GM20000 (cell line): ENCODE results near the gene HNRNPDL.
"Not testable (repeated sequence)": the region's sequence is repeated elsewhere in the genome, so short reads cannot be mapped to it uniquely, and the experiment has no call there.

Experiments
- DNase-seq: peaks from one replicate; pipeline ENCODE4 v3.0.0; 2012; ENCODE audit warnings: low spot score
- TF ChIP-seq, protein P1 (sequence below): IDR thresholded peaks from 2 replicates; pipeline ENCODE4 v1.5.1; 2012; ENCODE audit warnings: mild to moderate bottlenecking, control low read depth; ENCODE audit errors: extremely low read depth, missing control alignments

The HNRNPDL gene

DNA sequence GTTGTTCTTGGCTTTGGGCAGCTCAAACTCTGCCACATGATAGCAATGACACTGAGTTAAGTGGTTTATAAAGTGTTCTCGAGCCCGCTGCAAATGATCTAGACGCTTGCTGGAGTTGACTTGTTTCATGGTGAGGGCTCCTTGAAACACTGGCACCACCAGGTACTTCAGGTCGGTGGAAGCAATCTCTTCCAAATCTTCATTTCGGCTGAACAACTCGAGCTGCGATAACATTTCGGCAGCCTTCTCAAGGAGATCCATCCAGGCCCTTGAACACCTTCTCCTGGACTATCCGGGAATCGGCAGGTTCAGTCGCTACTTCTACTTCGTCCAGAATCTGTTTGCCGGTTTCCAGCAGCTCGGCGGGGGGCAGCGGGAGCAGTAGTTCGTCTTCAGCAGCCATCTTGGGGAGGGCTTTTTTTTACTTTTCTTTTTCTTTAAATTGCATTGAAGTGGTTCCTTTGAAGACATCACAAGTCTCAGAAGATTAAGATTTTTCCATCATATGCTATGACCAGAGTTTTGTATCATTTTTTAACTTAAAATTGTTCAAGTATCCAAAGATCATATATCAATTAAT lies 28.0 kb downstream of the HNRNPDL start:
- no peak for DNase-seq
- TF ChIP-seq, protein P1, sequence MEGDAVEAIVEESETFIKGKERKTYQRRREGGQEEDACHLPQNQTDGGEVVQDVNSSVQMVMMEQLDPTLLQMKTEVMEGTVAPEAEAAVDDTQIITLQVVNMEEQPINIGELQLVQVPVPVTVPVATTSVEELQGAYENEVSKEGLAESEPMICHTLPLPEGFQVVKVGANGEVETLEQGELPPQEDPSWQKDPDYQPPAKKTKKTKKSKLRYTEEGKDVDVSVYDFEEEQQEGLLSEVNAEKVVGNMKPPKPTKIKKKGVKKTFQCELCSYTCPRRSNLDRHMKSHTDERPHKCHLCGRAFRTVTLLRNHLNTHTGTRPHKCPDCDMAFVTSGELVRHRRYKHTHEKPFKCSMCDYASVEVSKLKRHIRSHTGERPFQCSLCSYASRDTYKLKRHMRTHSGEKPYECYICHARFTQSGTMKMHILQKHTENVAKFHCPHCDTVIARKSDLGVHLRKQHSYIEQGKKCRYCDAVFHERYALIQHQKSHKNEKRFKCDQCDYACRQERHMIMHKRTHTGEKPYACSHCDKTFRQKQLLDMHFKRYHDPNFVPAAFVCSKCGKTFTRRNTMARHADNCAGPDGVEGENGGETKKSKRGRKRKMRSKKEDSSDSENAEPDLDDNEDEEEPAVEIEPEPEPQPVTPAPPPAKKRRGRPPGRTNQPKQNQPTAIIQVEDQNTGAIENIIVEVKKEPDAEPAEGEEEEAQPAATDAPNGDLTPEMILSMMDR: no peak

DNA sequence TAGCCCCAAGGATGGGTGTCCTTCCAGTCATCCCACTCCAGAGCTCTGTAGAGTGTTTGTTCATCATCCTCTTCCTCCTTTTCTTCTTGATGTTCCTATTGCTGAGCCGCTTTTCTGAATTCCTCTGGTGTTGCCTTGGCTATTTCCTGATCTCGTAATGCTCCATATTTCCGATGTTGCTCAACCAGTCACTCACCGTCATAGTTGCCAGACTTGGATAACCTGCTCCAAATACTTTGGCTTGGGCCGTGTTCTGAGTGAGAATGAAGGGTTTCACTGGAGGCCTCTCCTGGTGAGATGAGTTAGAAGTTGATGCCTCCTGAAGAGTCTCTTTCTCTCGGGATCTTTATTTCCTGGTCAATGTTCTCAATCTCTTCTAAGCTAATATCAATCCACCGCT lies 28.7 kb downstream of the HNRNPDL start:
- DNase-seq: no peak
- TF ChIP-seq, protein P1: no peak

DNA sequence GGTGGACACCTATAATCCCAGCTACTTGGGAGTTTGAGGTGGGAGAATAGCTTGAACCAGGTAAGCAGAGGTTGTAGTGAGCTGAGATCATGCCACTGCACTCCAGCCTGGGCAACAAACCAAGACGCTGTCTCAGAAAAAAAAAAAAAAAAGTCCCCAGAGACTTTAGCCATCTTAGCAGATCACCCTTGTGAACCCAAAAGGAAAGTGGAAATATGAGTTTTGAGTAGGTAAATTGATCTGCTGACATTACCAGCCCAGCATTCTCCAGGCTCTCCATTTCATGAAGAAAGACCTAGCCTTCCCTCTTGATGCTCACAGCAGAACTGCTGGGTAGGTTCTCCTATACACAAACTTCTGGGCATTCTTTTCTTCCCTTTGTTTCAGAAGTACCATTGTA lies 32.0 kb downstream of the HNRNPDL start:
- no peak for DNase-seq
- TF ChIP-seq, protein P1: no peak

DNA sequence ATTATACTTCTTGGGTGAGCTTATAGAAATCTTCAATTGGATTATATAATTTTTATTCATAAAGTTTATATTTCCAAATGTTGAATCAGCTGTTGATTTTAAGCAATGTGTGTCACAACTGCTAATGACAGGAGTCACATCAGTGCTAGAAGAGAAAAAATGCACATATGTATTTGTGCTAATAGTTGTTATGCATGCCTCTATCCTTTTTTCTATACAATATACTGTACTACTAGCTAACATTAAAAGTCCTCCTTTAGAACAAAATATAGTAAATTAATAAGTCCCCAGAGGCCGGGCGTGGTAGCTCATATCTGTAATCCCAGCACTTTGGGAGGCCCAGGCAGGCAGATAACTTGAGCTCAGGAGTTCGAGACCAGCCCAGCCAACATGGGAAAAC lies 32.7 kb downstream of the HNRNPDL start:
- TF ChIP-seq, protein P1: no peak
- no peak for DNase-seq

DNA sequence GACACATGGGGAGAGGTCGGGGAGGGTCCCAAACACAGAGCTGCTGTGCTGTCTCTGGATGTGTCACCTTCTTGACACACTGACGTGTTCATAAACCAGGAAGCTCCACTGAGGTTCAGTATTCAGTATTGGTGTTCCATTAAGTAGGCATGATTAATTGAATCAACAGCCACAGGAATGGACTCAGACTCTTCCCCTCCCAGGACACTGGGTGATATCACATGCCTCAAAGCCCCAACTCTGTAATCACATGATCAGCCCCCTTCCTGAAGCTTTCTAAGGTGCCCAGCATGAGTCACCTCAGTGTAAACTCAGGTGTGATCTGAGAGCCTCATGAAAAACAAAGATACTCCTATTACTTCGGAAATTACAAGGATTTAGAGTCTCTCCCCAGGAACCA lies 35.4 kb downstream of the HNRNPDL start:
- TF ChIP-seq, protein P1: no peak
- DNase-seq: no peak

DNA sequence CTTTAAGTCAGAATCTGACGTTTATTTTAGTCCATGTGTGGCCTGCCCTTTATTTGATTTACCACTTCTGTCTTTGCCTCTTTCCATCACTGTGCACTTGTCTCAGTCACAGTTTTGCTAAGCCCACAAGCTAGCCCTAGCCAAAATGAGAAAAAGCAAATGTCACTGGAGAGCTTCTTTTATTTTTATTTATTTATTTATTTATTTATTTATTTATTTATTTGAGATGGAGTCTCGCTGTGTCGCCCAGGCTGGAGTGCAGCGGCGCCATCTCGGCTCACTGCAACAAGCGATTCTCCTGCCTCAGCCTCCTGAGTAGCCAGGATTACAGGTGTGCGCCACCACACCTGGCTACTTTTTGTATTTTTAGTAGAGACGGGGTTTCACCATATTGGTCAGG lies 40.2 kb downstream of the HNRNPDL start:
- DNase-seq: not testable (repeated sequence)

DNA sequence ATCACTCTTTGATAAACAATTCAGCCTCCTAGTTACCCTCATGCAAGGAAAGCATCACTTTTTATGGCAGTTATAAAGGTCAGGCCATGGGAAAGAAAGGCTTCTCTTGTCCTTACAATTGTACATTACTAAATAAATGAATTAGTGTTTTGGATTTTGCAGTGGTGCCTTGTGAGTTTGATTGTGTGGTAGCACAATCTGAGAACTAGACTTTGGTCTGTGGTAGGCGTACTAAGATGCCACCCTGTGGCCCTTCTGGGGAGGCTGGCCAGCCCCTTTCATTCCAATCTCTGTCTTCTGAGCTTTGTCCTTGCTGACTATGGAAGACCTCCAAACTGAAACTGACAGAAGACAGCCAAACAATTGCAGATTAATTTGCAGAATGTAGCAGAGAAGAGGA lies 41.9 kb downstream of the HNRNPDL start:
- DNase-seq: no peak
- TF ChIP-seq, protein P1: no peak

DNA sequence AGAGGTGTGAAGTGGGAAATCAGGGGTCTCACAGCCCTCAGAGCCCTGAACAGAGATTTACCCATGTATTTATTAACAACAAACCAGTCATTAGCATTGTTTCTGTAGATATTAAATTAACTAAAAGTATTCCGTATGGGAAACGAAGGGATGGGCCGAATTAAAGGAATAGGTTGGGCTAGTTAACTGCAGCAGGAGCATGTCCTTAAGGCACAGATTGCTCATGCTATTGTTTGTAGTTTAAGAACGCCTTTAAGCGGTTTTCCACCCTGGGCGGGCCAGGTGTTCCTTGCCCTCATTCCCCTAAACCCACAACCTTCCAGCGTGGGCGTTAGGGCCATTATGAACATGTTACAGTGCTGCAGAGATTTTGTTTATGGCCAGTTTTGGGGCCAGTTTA lies 44.0 kb downstream of the HNRNPDL start:
- not testable (repeated sequence) for DNase-seq
